GM12878 (cell line): ENCODE results near the gene GLIPR2. TPM values are rescaled to one million over a fixed set of nuclear protein-coding genes. Genes with fewer than 3 reads are reported as not detected.

ENCODE experiments used
- BMI1 ChIP-seq: fragments of 450-650 bp; IDR thresholded peaks from 2 replicates; pipeline ENCODE4 v1.6.1; 2016; ENCODE audit warnings: mild to moderate bottlenecking, moderate library complexity, borderline replicate concordance
- EP300 ChIP-seq, 2 experiments: fragments of 150-350 bp in 1 of 2; IDR thresholded peaks; 2 replicates each; pipeline ENCODE4 v1.6.1; 2011 to 2012; ENCODE audit warnings: low read depth in 2 of 2, low read length in 2 of 2, borderline replicate concordance in 1 of 2, improper control_type of control experiment in 1 of 2, inconsistent platforms in 1 of 2; ENCODE audit not compliant: control insufficient read depth in 1 of 2
- ESRRA ChIP-seq: IDR thresholded peaks from 2 replicates; pipeline ENCODE4 v1.6.1; 2012; ENCODE audit warnings: mild to moderate bottlenecking, low read length, improper control_type of control experiment
- FOS ChIP-seq: IDR thresholded peaks from 3 replicates; pipeline ENCODE4 v1.6.1; 2011; ENCODE audit warnings: borderline replicate concordance; ENCODE audit not compliant: insufficient read length; ENCODE audit errors: extremely low read depth
- HDGF ChIP-seq: fragments of 450-650 bp; IDR thresholded peaks from 2 replicates; pipeline ENCODE4 v1.6.1; 2016; ENCODE audit warnings: antibody characterized with exemption
- IKZF2 ChIP-seq, 2 experiments: fragments of 450-650 bp; IDR thresholded peaks; 2 replicates each; pipeline ENCODE4 v1.6.1; 2017; ENCODE audit warnings: mild to moderate bottlenecking in 2 of 2, moderate library complexity in 2 of 2
- KAT2A ChIP-seq: conservative IDR thresholded peaks from 2 replicates; pipeline ENCODE4 v1.6.1; 2011; ENCODE audit warnings: low read depth, low read length; ENCODE audit not compliant: control insufficient read depth
- MEF2A ChIP-seq: IDR thresholded peaks from 2 replicates; pipeline ENCODE4 v1.6.1; 2011; ENCODE audit warnings: low read depth, mild to moderate bottlenecking, low read length, moderate library complexity; ENCODE audit not compliant: insufficient read depth
- MTA2 ChIP-seq: fragments of 450-650 bp; IDR thresholded peaks from 2 replicates; pipeline ENCODE4 v1.6.1; 2016; ENCODE audit warnings: low read depth, mild to moderate bottlenecking, moderate library complexity
- NBN ChIP-seq: fragments of 450-650 bp; IDR thresholded peaks from 2 replicates; pipeline ENCODE4 v1.6.1; 2016
- NR2F1 ChIP-seq: fragments of 450-650 bp; conservative IDR thresholded peaks from 2 replicates; pipeline ENCODE4 v1.6.1; 2017; ENCODE audit warnings: mild to moderate bottlenecking
- PML ChIP-seq: IDR thresholded peaks from 2 replicates; pipeline ENCODE4 v1.6.1; 2012; ENCODE audit warnings: low read length, inconsistent platforms
- PRDM15 ChIP-seq: fragments of 450-650 bp; formaldehyde crosslinking; IDR thresholded peaks from 2 replicates; pipeline ENCODE4 v1.4.0; 2020; ENCODE audit warnings: mild to moderate bottlenecking, moderate library complexity
- RUNX3 ChIP-seq: IDR thresholded peaks from 2 replicates; pipeline ENCODE4 v1.6.1; 2012; ENCODE audit warnings: low read length, inconsistent platforms
- SP1 ChIP-seq: IDR thresholded peaks from one replicate; pipeline ENCODE4 v1.6.1; 2011; ENCODE audit warnings: low read depth, low read length
- STAT1 ChIP-seq: fragments of 450-650 bp; conservative IDR thresholded peaks from 2 replicates; pipeline ENCODE4 v1.6.1; 2014; ENCODE audit warnings: antibody characterized with exemption, mild to moderate bottlenecking
- TARDBP ChIP-seq: IDR thresholded peaks from 2 replicates; pipeline ENCODE4 v1.6.1; 2016; ENCODE audit warnings: borderline replicate concordance
- ZBTB33 ChIP-seq: fragments of 450-650 bp; IDR thresholded peaks from 2 replicates; pipeline ENCODE4 v1.6.1; 2017; ENCODE audit warnings: mild to moderate bottlenecking
- ZNF207 ChIP-seq: fragments of 450-650 bp; IDR thresholded peaks from 2 replicates; pipeline ENCODE4 v1.6.1; 2014; ENCODE audit warnings: antibody characterized with exemption, mild to moderate bottlenecking, borderline replicate concordance
- ZNF592 ChIP-seq: fragments of 450-650 bp; IDR thresholded peaks from 2 replicates; pipeline ENCODE4 v1.6.1; 2017; ENCODE audit warnings: mild to moderate bottlenecking, moderate library complexity
- polyA plus RNA-seq, 11 experiments: library from polyadenylated mRNA; depleted of rRNA in 4 of 11; unstranded in 6 of 11; stranded (reverse) in 5 of 11; fragments of >200 nt; fragmentation: Nextera tagmentation in 4 of 11; fragmentation: Illumina TruSeq in 1 of 11; extraction: Ambion mirVana in 4 of 11; extraction: Trizol in 1 of 11; gene quantifications; 1 replicate in 1 of 11; 2 replicates in 10 of 11; pipeline versions ENCODE4 v1.2.1 to v1.2.3, GENCODE V29; 2011 to 2016; ENCODE audit warnings: inconsistent platforms in 2 of 11, missing spikeins in 2 of 11, low read depth in 1 of 11
- total RNA-seq, 4 experiments: library from RNA; depleted of rRNA in 3 of 4; stranded (reverse); fragments of >200 nt in 3 of 4; fragmentation: Illumina TruSeq in 1 of 4; extraction: Trizol in 1 of 4; gene quantifications; 2 replicates each; pipeline versions ENCODE4 v1.2.1 to v1.2.3, GENCODE V29; 2013 to 2021

Gene GLIPR2
- total and polyA plus RNA-seq, 10 of the 15 experiments (the other 5 are each of a cell fraction or from before 2014, with no cell fraction given) = 0.41 to 3.5 (median 2.2) TPM

- TF ChIP-seq ZBTB33 = no peak
- no peak for TF ChIP-seq ESRRA
- TF ChIP-seq NBN = peak; percentile 52; the same call in 1 of the 2 replicates
- no peak for TF ChIP-seq FOS
- TF ChIP-seq RUNX3 = peak; percentile 98
- TF ChIP-seq KAT2A = no peak
- no peak for TF ChIP-seq ZNF207
- TF ChIP-seq MEF2A = 0 out of 2 replicates have a peak, but pooled peaks have one; percentile 52
- no peak for TF ChIP-seq STAT1
- TF ChIP-seq ZNF592 = no peak
- no peak for TF ChIP-seq TARDBP
- TF ChIP-seq HDGF = peak; percentile 16; the same call in 1 of the 2 replicates
- peak; percentile 77 for TF ChIP-seq SP1
- no peak for TF ChIP-seq BMI1
- peak in 1 of 2 experiments; percentile 47; a peak in 1 of 4 replicates for TF ChIP-seq EP300 (IDR thresholded peaks at IDR 0.05; ENCODE audit: borderline replicate concordance in 1 of 2, control insufficient read depth in 1 of 2, low read depth in 2 of 2, low read length in 2 of 2)
- TF ChIP-seq NR2F1 = 0 out of 2 replicates have a peak, but pooled peaks have one; percentile 17
- no peak for TF ChIP-seq PML
- TF ChIP-seq PRDM15 (CRISPR knock-in tag) = no peak
- TF ChIP-seq IKZF2 (IDR thresholded peaks at IDR 0.05) = peak; percentile 79 to 85
- peak; percentile 52; the same call in 1 of the 2 replicates for TF ChIP-seq MTA2
Observed at GRCh38 chr9:36151316-36152210, 15.0 kb downstream of the GLIPR2 start (continued).
